Adrenal gland (tissue), 12 donors: ENCODE data around the gene NAAA. TPM values are rescaled to one million over a fixed set of nuclear protein-coding genes. Genes with fewer than 3 reads are reported as not detected.
"Not testable (repeated sequence)": the region's sequence is repeated elsewhere in the genome, so short reads cannot be mapped to it uniquely, and the experiment has no call there.

Source experiments
- DNase-seq, 7 donors: peaks; one replicate each; pipeline ENCODE4 v3.0.0-alpha.2; 2019 to 2020
- H3K27ac ChIP-seq, 5 donors: fragments of 200-600 bp; sonication (generic) in 4 of 5; 1 replicate in 3 of 5; 2 replicates in 2 of 5; pipeline versions ENCODE4 v1.5.1 to v1.8.0; 2016 to 2020; ENCODE audit warnings: mild to moderate bottlenecking in 1 of 5
- H3K27me3 ChIP-seq: fragments of 200-600 bp; 2 replicates; pipeline ENCODE4 v1.8.0; 2021
- H3K36me3 ChIP-seq, 2 donors: fragments of 200-600 bp; replicated peaks in 1 of 2; 1 replicate in 1 of 2; 2 replicates in 1 of 2; pipeline versions ENCODE4 v1.5.1 to v1.8.0; 2018 to 2022
- H3K4me1 ChIP-seq, 2 donors: fragments of 200-600 bp; replicated peaks in 1 of 2; 1 replicate in 1 of 2; 2 replicates in 1 of 2; pipeline versions ENCODE4 v1.5.1 to v1.8.0; 2018 to 2021
- H3K4me3 ChIP-seq, 4 donors: fragments of 200-600 bp; sonication (generic) in 3 of 4; one replicate each; pipeline ENCODE4 v1.5.1; 2016 to 2018
- H3K9me3 ChIP-seq, 3 donors: fragments of 200-600 bp; sonication (generic) in 1 of 3; replicated peaks in 1 of 3; 1 replicate in 2 of 3; 2 replicates in 1 of 3; pipeline versions ENCODE4 v1.5.1 to v1.8.0; 2016 to 2021
- POLR2A ChIP-seq, 2 donors: fragments of 450-650 bp; IDR thresholded peaks; one replicate each; pipeline ENCODE4 v1.6.1; 2017; ENCODE audit warnings: antibody characterized with exemption in 2 of 2, mild to moderate bottlenecking in 2 of 2, moderate library complexity in 1 of 2
- WGBS, 4 donors: extraction: QIAGEN DNeasy Blood & Tissue Kit in 2 of 4; methylation state at CpG; one replicate each; pipeline versions ENCODE4 v1.1.5 to v1.1.7; 2013 to 2017; 5-methylcytosine and 5-hydroxymethylcytosine counted together
- intact Hi-C, 2 donors: fragments of 100-400 bp; cut with DNase I; formaldehyde crosslinking; loops; one replicate each; pipeline versions ENCODE4 v1.14.1 to v1.15.0; 2022 to 2023
- polyA plus RNA-seq, 3 donors: library from polyadenylated mRNA; stranded (reverse); fragments of 200-250 nt in 2 of 3; fragments of 350-450 nt in 1 of 3; fragmentation: Illumina TruSeq in 1 of 3; extraction: RNeasy Lipid Tissue Mini Kit (QIAGEN cat#74804) in 1 of 3; gene quantifications; one replicate each; pipeline ENCODE4 v1.2.3, GENCODE V29; 2013 to 2014
- total RNA-seq, 9 donors: library from RNA; depleted of rRNA in 4 of 9; stranded (reverse); fragments of >200 nt in 4 of 9; fragments of 120-200 nt in 1 of 9; fragmentation: NEBNext Ultra II Directional in 1 of 9; extraction: Animal tissue kit (Norgen Biotek cat#: 25700) in 1 of 9; gene quantifications; one replicate each; pipeline versions ENCODE4 v1.1.0 to v1.2.4, GENCODE V29; 2013 to 2023
- TF ChIP-seq, protein P1 (sequence below), 6 experiments: fragments of 450-650 bp in 4 of 6; fragments of 200-600 bp in 2 of 6; sonication (generic) in 1 of 6; IDR thresholded peaks; 1 replicate in 5 of 6; 2 replicates in 1 of 6; pipeline versions ENCODE4 v1.5.1 to v1.8.0; 2016 to 2021; ENCODE audit warnings: antibody characterized with exemption in 6 of 6, mild to moderate bottlenecking in 2 of 6, moderate library complexity in 1 of 6
- donor health status: healthy with polysubstance abuse.
- donor health status: Bipolar disorder and iron deficiency.
- donor health status: DM: yes; HTN: yes; CAD: no.
- donor health status: DM: no; HTN: no; CAD: no.
- donor health status: DM: no; HTN: no; CAD: no.
- donor health status: DM: yes; HTN: yes; CAD: no.

Gene NAAA
- total and polyA plus RNA-seq, 12 donors, result 5.1 to 75.6 (median 25.0) TPM

DNA sequence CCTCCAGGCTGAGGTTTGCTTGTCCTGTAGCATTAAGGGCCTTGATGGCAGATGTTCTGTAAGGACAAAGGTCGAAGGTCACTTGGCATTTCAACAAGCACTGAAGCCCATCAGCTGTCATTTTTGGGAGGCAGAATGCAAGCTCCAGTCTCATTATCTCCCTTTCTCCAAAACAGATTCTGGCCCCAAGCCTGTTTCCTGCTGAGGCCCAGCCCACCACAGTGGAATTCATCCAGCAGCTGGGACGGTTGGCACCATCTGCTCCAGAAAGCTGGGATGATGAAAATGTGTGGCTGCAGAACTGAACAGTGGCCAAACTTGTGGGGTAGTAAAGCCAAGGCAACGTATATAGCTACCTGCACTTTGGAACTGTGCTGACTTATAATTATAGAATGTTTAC, 20.9 kb downstream of the NAAA start:
- Histone ChIP-seq H3K4me3 (no peak overlapping the region), H3K4me1 (no peaks in the 10 kb centered on the region), H3K9me3 (no peaks in the 10 kb centered on the region), H3K27me3 (no peaks in the 10 kb centered on the region), H3K36me3 (peaks cover 0 to 24% of the 10 kb centered on the region in 2 donors), H3K27ac (no peak overlapping the region)
- peak in 3 of 7 donors; percentile 4 to 29 (median 19) for DNase-seq
- 59 to 73% (median 67%) methylated on average over 3 of the region's 3 CpGs for WGBS, 4 donors
- intact Hi-C loops, result no loop called here
- TF ChIP-seq, protein P1, sequence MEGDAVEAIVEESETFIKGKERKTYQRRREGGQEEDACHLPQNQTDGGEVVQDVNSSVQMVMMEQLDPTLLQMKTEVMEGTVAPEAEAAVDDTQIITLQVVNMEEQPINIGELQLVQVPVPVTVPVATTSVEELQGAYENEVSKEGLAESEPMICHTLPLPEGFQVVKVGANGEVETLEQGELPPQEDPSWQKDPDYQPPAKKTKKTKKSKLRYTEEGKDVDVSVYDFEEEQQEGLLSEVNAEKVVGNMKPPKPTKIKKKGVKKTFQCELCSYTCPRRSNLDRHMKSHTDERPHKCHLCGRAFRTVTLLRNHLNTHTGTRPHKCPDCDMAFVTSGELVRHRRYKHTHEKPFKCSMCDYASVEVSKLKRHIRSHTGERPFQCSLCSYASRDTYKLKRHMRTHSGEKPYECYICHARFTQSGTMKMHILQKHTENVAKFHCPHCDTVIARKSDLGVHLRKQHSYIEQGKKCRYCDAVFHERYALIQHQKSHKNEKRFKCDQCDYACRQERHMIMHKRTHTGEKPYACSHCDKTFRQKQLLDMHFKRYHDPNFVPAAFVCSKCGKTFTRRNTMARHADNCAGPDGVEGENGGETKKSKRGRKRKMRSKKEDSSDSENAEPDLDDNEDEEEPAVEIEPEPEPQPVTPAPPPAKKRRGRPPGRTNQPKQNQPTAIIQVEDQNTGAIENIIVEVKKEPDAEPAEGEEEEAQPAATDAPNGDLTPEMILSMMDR (IDR thresholded peaks at IDR 0.05), result no peak
- TF ChIP-seq POLR2A (IDR thresholded peaks at IDR 0.05), result no peak

DNA sequence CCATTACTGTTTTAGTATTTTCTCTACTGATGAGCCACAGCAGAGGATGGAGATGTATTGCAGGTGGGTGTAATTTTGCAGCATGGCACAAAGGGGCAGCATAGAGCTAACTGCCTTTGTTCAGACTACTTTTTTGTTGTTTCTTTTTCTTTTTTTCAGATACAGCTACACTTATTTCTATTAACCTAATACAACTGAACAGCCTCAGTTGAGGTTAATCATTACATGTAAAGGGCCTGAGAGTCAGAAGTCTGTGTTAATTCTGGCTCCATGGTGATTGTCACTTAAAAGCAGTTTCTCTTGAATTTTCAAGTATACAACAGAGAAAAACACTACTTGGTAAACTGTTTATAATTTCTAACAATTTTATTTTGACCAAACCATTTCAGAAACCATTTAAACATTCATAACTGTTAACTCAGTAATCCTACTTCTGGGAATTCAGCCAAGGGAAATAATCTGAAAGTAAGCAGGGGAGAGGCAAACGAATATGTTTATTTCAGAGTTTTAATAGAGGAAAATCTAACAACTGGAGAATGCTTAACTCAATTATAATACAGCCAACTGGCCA, 24.6 kb downstream of the NAAA start:
- WGBS, 4 donors, result 30 to 35% (median 33%) methylated on average over 1 of the region's 1 CpG
- DNase-seq, result peak in 2 of 7 donors; percentile 25 to 33
- peaks cover 0 to 17% of the 10 kb centered on the region in 2 donors for H3K36me3 ChIP-seq
- no peak for TF ChIP-seq POLR2A (IDR thresholded peaks at IDR 0.05)
- TF ChIP-seq, protein P1 (IDR thresholded peaks at IDR 0.05), result peak; percentile 60 to 79 (median 68)
- H3K9me3 ChIP-seq, result no peaks in the 10 kb centered on the region
- intact Hi-C loops, result no loop called here
- no peaks in the 10 kb centered on the region for H3K4me1 ChIP-seq
- no peaks in the 10 kb centered on the region for H3K27me3 ChIP-seq
- H3K4me3 ChIP-seq, result no peak overlapping the region
- H3K27ac ChIP-seq, result no peak overlapping the region

DNA sequence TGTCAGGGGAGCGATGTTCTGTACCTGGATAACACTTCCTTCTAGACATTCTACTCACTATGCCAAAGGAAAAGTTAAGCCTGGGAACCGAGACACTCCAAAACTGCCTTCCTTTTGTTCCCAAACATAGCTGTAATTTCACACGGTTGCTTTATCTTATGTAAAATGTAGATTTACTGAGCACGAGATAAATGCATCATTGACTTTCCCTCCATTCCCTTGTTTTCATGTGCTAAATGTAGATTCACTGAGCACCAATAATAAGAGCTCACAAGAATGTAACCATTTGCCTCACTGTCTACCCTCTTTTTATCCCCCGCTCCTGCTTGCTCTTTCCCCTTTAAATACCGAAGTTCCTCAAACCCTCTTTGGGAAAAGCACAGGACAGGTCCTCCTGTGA, 27.8 kb downstream of the NAAA start:
- intact Hi-C loops, result no loop called here
- WGBS, 4 donors, result 65 to 75% (median 69%) methylated on average over 6 of the region's 6 CpGs
- Histone ChIP-seq H3K9me3 (no peaks in the 10 kb centered on the region), H3K27me3 (no peaks in the 10 kb centered on the region), H3K4me1 (peaks cover 0 to 6% of the 10 kb centered on the region in 2 donors), H3K4me3 (no peak overlapping the region), H3K36me3 (no peaks in the 10 kb centered on the region), H3K27ac (no peak overlapping the region)
- no peak for DNase-seq
- TF ChIP-seq POLR2A (IDR thresholded peaks at IDR 0.05), result no peak
- TF ChIP-seq, protein P1 (IDR thresholded peaks at IDR 0.05), result no peak

DNA sequence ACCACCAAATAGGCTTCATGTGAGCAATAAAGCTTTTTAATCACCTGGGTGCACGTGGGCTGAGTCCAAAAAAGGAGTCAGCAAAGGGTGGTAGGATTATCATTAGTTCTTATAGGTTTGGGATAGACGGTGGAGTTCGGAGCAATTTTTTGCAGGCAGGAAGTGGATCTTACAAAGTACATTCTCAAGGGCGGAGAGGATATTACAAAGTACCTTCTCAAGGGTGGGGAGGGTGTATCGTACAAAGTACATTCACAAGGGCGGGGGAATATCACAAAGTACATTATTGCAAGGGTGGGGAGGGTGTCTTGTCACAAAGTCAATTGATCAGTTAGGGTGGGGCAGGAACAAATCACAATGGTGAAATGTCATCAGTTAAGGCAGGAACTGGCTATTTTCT, 30.0 kb downstream of the NAAA start:
- H3K9me3 ChIP-seq, DNase-seq, H3K4me3 ChIP-seq, H3K27ac ChIP-seq, H3K27me3 ChIP-seq, H3K4me1 ChIP-seq, intact Hi-C loops, H3K36me3 ChIP-seq: not testable (repeated sequence)
- WGBS, 4 donors, result 93 to 98% (median 95%) methylated on average over 6 of the region's 6 CpGs

DNA sequence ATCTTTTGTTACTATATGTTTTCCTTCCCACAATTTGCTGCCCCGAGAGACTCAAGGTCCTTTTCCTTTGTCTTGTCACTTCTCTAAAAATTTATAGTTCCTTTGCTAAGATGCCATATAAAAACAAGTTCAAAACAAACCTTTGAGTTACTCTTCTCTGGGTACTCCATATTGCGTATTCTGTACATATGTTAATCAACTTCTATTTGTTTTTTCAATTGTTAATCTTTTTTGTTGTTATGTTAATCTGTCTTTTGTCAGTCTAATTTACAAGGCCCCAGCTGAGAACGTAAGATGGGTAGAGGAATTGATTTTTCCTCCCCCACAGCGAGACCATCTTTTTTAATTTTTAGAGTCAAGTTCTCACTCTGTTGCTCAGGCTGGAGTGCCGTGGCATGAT, 31.4 kb downstream of the NAAA start:
- H3K36me3 ChIP-seq, result no peaks in the 10 kb centered on the region
- no peaks in the 10 kb centered on the region for H3K9me3 ChIP-seq
- H3K27ac ChIP-seq, result no peak overlapping the region
- peaks cover 0 to 6% of the 10 kb centered on the region in 2 donors for H3K4me1 ChIP-seq
- TF ChIP-seq, protein P1 (IDR thresholded peaks at IDR 0.05), result no peak
- TF ChIP-seq POLR2A (IDR thresholded peaks at IDR 0.05), result no peak
- no peaks in the 10 kb centered on the region for H3K27me3 ChIP-seq
- intact Hi-C loops, result no loop called here
- DNase-seq, result no peak
- 76 to 81% (median 77%) methylated on average over 5 of the region's 5 CpGs for WGBS, 4 donors
- H3K4me3 ChIP-seq, result no peak overlapping the region
